Esophagus muscularis mucosa (tissue), 4 donors: ENCODE measurements around the gene DDI2. TPM values are rescaled to one million over a fixed set of nuclear protein-coding genes. Genes with fewer than 3 reads are reported as not detected.

ENCODE experiments used
- DNase-seq: peaks from one replicate; pipeline ENCODE4 v3.0.0-alpha.2; 2017; ENCODE audit errors: extremely low spot score
- H3K27ac ChIP-seq, 4 donors: fragments of 200-600 bp; sonication (generic); replicated peaks in 1 of 4; 1 replicate in 3 of 4; 2 replicates in 1 of 4; pipeline ENCODE4 v1.5.1; 2016 to 2019; ENCODE audit warnings: mild to moderate bottlenecking in 1 of 4
- H3K27me3 ChIP-seq, 4 donors: fragments of 200-600 bp; sonication (generic); one replicate each; pipeline versions ENCODE4 v1.5.1 to v1.6.0; 2016 to 2019
- H3K36me3 ChIP-seq, 4 donors: fragments of 200-600 bp; sonication (generic); one replicate each; pipeline ENCODE4 v1.5.1; 2016 to 2019
- H3K4me1 ChIP-seq, 4 donors: fragments of 200-600 bp; sonication (generic); one replicate each; pipeline ENCODE4 v1.5.1; 2016 to 2019
- H3K4me3 ChIP-seq, 4 donors: fragments of 200-600 bp; sonication (generic); 1 replicate in 2 of 4; 2 replicates in 2 of 4; pipeline ENCODE4 v1.5.1; 2016 to 2019; ENCODE audit warnings: mild to moderate bottlenecking in 4 of 4, moderate library complexity in 1 of 4
- H3K9me3 ChIP-seq, 4 donors: fragments of 200-600 bp; sonication (generic); 1 replicate in 3 of 4; 2 replicates in 1 of 4; pipeline ENCODE4 v1.5.1; 2016 to 2019
- EP300 ChIP-seq: sonication (generic); formaldehyde crosslinking; IDR thresholded peaks from one replicate; pipeline ENCODE4 v1.6.1; 2017; ENCODE audit warnings: antibody characterized with exemption
- POLR2A ChIP-seq: fragments of 450-650 bp; IDR thresholded peaks from one replicate; pipeline ENCODE4 v1.6.1; 2017; ENCODE audit warnings: antibody characterized with exemption, moderate library complexity, mild to moderate bottlenecking, low read depth
- POLR2AphosphoS5 ChIP-seq, 2 donors: sonication (generic); formaldehyde crosslinking; IDR thresholded peaks; one replicate each; pipeline ENCODE4 v1.6.1; 2017; ENCODE audit warnings: antibody characterized with exemption in 2 of 2
- WGBS: methylation state at CpG from one replicate; pipeline ENCODE4 v1.1.5; 2018; 5-methylcytosine and 5-hydroxymethylcytosine counted together
- intact Hi-C: fragments of 100-400 bp; cut with DNase I; formaldehyde crosslinking; loops from one replicate; pipeline ENCODE4 v1.15.1; 2023
- total RNA-seq, 4 donors: library from RNA; depleted of rRNA; stranded (reverse); fragments of >200 nt; gene quantifications; one replicate each; pipeline versions ENCODE4 v1.1.0 to v1.2.1, GENCODE V29; 2016
- TF ChIP-seq, protein P1 (sequence below), 3 experiments: fragments of 200-600 bp in 2 of 3; fragments of 450-650 bp in 1 of 3; sonication (generic) in 2 of 3; IDR thresholded peaks; one replicate each; pipeline ENCODE4 v1.5.1; 2017 to 2019; ENCODE audit warnings: antibody characterized with exemption in 3 of 3, mild to moderate bottlenecking in 2 of 3, moderate library complexity in 1 of 3

The DDI2 gene
- total RNA-seq, 4 donors from 2014 or later, result 14.4 to 24.9 (median 17.2) TPM

- H3K36me3 ChIP-seq, result no peaks in the 10 kb centered on the region
- H3K4me3 ChIP-seq, result no peak overlapping the region
- peaks cover 17 to 45% (median 36%) of the 10 kb centered on the region in 4 donors for H3K4me1 ChIP-seq
- peak overlapping the region; percentile 93 to 96 (median 94) for H3K27ac ChIP-seq
- TF ChIP-seq EP300, result no peak
- no peak for TF ChIP-seq POLR2AphosphoS5 (IDR thresholded peaks at IDR 0.05)
- no peak for TF ChIP-seq POLR2A
- TF ChIP-seq, protein P1, sequence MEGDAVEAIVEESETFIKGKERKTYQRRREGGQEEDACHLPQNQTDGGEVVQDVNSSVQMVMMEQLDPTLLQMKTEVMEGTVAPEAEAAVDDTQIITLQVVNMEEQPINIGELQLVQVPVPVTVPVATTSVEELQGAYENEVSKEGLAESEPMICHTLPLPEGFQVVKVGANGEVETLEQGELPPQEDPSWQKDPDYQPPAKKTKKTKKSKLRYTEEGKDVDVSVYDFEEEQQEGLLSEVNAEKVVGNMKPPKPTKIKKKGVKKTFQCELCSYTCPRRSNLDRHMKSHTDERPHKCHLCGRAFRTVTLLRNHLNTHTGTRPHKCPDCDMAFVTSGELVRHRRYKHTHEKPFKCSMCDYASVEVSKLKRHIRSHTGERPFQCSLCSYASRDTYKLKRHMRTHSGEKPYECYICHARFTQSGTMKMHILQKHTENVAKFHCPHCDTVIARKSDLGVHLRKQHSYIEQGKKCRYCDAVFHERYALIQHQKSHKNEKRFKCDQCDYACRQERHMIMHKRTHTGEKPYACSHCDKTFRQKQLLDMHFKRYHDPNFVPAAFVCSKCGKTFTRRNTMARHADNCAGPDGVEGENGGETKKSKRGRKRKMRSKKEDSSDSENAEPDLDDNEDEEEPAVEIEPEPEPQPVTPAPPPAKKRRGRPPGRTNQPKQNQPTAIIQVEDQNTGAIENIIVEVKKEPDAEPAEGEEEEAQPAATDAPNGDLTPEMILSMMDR (IDR thresholded peaks at IDR 0.05), result no peak
- H3K27me3 ChIP-seq, result no peaks in the 10 kb centered on the region
- H3K9me3 ChIP-seq, result no peaks in the 10 kb centered on the region
- intact Hi-C loops, result no loop called here
- WGBS, result 89% methylated on average over 4 of the region's 4 CpGs
- no peak for DNase-seq
These were observed 65.7 kb downstream of the DDI2 start for GRCh38 chr1:15682936-15683341.

DNA sequence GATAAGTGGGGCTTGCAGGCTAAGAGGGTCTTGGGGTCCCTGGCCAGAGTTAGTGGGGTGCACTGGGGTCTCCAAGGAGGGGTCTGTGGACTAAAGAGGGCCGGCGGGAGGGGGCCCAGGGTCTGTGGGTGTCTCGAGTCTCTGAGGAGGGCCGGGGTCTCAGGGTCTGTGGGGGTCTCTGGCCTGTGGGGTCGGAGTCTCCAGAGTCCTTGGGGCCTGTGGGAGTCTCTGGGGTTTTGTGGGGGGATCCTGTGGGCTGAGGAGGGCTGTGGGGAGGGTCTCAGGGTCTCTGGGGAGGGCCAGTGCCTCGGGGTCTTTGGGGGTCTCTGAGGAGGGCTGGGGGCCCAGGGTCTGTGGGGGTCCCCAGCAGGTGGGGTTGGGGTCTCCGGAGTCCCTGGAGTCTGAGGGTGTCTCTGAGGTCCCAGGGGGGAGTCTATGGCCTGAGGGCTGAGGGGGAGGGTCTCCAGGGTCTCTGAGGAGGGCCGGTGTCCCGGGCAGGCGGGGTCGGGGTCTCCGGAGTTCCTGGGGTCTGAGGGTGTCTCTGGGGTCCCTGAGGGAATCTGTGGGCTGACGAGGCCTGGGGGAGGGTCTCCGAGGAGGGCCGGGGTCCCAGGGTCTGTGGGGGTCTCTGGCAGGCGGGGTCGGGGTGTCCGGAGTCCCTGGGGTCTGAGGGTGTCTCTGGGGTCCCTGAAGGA lies 66.2 kb downstream of the DDI2 start:
- Histone ChIP-seq H3K9me3 (no peaks in the 10 kb centered on the region), H3K36me3 (no peaks in the 10 kb centered on the region), H3K4me3 (peak overlapping the region; percentile 69 to 96 (median 88)), H3K4me1 (peaks cover 17 to 45% (median 36%) of the 10 kb centered on the region in 4 donors), H3K27ac (peak overlapping the region; percentile 93 to 96 (median 94)), H3K27me3 (no peaks in the 10 kb centered on the region)
- 47% methylated on average over 13 of the region's 18 CpGs for WGBS
- TF ChIP-seq EP300, result no peak
- no peak for TF ChIP-seq POLR2AphosphoS5 (IDR thresholded peaks at IDR 0.05)
- TF ChIP-seq, protein P1 (IDR thresholded peaks at IDR 0.05), result no peak
- TF ChIP-seq POLR2A, result no peak
- intact Hi-C loops, result no loop called here
- no peak for DNase-seq

DNA sequence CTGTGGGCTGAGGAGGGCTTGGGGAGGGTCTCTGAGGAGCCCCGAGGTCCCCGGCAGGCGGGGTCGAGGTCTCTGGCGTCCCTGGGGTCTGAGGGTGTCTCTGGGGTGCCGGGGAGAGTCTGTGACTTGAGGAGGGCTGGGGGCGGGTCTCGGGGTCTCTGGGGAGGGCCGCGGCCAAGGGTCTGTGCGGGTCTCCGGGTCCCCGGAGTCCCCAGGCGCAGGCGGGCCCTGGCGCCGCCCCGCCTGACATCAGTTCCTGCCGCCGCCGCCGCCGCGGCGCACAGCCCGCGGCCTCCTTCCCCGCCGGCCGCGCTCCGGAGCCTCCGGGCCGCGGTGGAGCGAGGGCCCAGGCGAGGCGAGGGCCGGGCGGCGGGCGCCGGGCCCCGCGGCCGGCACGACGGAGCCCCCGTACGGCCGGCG lies 66.8 kb downstream of the DDI2 start, which contains the start of gene PLEKHM2:
Gene PLEKHM2, plus strand, starts transcription at position 279 of the 420 bp plus-strand sequence. CDS start 239 bp downstream, outside the sequence.
- intact Hi-C loops, result no loop called here

DNA sequence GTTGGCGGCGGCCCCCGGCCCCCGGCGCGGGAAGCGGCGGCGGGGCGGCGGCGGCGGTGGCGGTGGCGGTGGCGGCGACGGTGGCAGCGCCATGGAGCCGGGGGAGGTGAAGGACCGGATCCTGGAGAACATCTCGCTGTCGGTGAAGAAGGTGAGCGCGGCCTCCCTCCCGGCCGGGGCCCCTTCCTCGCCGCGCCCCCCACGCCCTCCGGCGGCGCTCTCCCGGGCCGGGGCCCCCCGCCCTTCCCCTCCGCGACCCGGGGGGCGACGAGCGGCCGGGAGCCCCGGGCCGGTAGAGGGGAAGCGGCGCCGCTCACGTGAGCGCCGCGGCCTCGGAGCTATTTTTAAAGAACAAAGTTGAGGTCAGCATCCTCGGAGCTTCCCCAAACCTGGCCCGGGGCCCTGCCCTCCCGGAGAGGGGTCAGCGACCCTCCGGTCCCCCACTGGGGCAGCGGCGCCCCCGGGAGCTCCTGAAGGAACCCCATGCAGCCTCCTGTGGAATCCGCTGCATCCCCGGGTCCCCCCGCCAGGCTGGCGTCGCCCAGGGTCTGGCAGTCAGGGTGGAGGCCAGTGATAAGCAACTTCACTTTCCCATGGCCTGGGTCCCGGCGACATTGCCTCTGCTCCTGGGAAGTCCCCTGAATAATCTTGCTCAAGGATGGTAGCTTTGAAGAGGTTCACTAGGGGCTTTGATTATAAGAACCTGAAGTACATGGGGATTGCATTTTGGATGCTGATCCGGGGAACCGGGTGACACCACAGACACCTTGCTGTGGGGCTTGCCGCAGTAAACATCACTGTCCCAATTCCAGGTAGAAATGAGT lies 67.4 kb downstream of the DDI2 start:
- DNase-seq, result no peak
- intact Hi-C loops, result loop anchor here (5.0 kb wide), 1 partner anchor 62 kb away; no protein-coding TSS in a partner anchor
- TF ChIP-seq, protein P1 (IDR thresholded peaks at IDR 0.05), result peak in 1 of 3 experiments; percentile 27
- TF ChIP-seq POLR2AphosphoS5 (IDR thresholded peaks at IDR 0.05) (peak in 1 of 2 donors; percentile 13), EP300 (no peak)
- peak overlapping the region; percentile 69 to 96 (median 88) for H3K4me3 ChIP-seq
- peak overlapping the region; percentile 89 to 96 (median 94) for H3K27ac ChIP-seq
- peaks cover 0 to 4% (median 0%) of the 10 kb centered on the region in 4 donors for H3K36me3 ChIP-seq
- H3K27me3 ChIP-seq, result no peaks in the 10 kb centered on the region
- no peaks in the 10 kb centered on the region for H3K9me3 ChIP-seq
- peaks cover 17 to 45% (median 36%) of the 10 kb centered on the region in 4 donors for H3K4me1 ChIP-seq
- 2% methylated on average over 5 of the region's 72 CpGs for WGBS

More for the DNA sequence above, 66.8 kb downstream of the DDI2 start, which contains the start of gene PLEKHM2:
- Histone ChIP-seq H3K36me3 (no peaks in the 10 kb centered on the region), H3K9me3 (no peaks in the 10 kb centered on the region), H3K4me3 (peak within 1 kb of the TSS; percentile 69 to 96 (median 88)), H3K4me1 (peaks cover 17 to 45% (median 36%) of the 10 kb centered on the region in 4 donors), H3K27ac (peak within 1 kb of the TSS; percentile 93 to 96 (median 94)), H3K27me3 (no peaks in the 10 kb centered on the region)
- DNase-seq, result no peak
- no peak for TF ChIP-seq EP300
- TF ChIP-seq POLR2AphosphoS5 (IDR thresholded peaks at IDR 0.05), result peak in 1 of 2 donors; percentile 43
- peak; percentile 23 for TF ChIP-seq POLR2A
- TF ChIP-seq, protein P1 (IDR thresholded peaks at IDR 0.05), result no peak
- WGBS, result 0% methylated on average over 5 of the region's 52 CpGs
